Measurements from ENCODE around the gene DQX1.

DQX1 gene

DNA sequence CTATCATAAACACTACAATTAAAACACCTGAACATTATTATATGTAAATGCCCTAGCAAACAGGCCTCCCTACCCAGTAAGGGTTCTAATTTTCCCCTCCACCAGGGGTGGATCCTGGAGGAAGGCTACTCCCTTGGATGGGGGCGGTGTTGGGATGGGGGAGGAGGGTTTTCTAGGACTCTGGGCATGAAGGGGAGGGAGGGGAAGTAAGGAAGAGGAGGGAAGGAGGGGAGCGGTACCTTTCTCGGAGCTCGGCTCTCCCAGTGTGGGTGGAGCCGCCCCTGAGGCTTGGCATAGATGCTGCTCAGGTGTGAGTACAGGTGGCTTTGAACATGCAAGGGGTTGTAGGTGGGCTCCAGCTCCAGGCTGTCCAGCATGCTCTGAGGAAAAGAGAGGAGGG, 33.9 kb upstream of the DQX1 start:
- no peak for DNase-seq (ENCODE audit: insufficient read length, low spot score)
- no peak for FAIRE-seq

DNA sequence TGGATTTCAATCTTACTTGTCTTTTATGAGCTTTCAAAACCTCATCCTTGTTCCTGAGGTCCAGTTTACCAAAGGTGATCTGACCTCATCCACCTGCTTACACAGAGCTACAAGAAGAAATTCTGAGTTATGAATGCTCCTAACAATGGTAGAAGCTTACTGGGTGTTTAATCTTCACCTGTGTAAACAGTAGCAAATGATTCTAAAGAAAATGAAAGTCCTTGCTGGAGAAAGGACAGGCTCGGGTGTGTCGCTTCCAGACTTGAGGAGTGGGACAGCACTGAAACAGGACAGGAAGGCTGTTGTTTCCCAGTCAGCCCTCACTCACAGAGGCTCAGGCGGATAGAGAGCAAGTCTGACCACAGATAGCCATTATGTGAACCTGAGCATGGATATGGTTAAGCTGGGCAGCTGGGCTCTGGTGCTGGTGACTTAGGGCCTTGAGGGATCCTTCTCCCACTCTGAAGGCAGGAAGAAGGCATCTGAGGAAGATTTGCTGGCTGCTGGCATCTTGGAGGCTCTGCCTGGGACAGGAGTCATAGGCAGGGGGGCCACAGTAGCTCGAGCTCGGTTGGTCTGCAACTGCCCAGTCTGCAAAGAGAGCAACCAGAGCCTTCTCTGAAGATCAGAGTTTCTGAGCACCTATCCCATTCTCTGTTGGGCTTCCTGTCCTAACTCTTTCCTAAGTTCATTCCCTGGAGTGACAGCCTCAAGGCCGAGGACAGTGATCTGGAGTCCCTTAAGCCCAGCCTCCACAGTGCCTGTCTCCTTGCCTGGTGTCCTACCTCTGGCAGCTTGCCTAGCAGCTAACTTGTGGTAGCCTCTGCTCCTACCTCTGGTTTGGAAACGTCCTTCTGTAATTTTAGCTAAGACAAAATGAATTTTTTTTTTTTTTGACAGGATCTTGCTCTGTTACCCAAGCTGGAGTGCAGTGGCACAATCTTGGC, 32.5 kb upstream of the DQX1 start:
- FAIRE-seq, result no peak
- no peak for DNase-seq (ENCODE audit: insufficient read length, low spot score)
- TF ChIP-seq, protein P1, sequence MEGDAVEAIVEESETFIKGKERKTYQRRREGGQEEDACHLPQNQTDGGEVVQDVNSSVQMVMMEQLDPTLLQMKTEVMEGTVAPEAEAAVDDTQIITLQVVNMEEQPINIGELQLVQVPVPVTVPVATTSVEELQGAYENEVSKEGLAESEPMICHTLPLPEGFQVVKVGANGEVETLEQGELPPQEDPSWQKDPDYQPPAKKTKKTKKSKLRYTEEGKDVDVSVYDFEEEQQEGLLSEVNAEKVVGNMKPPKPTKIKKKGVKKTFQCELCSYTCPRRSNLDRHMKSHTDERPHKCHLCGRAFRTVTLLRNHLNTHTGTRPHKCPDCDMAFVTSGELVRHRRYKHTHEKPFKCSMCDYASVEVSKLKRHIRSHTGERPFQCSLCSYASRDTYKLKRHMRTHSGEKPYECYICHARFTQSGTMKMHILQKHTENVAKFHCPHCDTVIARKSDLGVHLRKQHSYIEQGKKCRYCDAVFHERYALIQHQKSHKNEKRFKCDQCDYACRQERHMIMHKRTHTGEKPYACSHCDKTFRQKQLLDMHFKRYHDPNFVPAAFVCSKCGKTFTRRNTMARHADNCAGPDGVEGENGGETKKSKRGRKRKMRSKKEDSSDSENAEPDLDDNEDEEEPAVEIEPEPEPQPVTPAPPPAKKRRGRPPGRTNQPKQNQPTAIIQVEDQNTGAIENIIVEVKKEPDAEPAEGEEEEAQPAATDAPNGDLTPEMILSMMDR (IDR thresholded peaks at IDR 0.05; ENCODE audit: insufficient read depth, missing control alignments), result no peak

More for the DNA sequence above, 33.9 kb upstream of the DQX1 start:
- TF ChIP-seq, protein P1 (IDR thresholded peaks at IDR 0.05; ENCODE audit: insufficient read depth, missing control alignments), result no peak

DNA sequence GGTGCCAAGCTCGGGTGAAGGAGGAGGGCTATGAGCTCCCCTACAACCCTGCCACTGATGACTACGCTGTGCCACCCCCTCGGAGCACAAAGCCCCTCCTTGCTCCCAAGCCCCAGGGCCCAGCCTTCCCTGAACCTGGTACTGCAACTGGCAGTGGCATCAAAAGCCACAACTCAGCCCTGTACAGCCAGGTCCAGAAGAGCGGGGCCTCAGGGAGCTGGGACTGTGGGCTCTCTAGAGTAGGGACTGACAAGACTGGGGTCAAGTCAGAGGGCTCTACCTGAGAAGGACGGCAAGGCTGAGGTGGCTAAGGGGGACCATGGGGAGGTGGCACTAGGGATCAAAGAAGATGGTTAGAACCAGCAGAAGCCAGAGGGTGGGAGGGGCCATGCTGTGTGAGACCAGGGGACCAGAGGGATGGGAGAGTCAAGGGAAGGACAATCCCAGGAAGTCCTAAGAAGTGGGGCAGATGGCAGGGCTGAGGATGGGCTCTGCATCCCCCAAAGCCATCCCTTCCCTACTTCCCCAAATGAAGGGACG, 30.9 kb upstream of the DQX1 start:
- FAIRE-seq, result no peak
- no peak for DNase-seq (ENCODE audit: insufficient read length, low spot score)
- TF ChIP-seq, protein P1 (IDR thresholded peaks at IDR 0.05; ENCODE audit: insufficient read depth, missing control alignments), result no peak

DNA sequence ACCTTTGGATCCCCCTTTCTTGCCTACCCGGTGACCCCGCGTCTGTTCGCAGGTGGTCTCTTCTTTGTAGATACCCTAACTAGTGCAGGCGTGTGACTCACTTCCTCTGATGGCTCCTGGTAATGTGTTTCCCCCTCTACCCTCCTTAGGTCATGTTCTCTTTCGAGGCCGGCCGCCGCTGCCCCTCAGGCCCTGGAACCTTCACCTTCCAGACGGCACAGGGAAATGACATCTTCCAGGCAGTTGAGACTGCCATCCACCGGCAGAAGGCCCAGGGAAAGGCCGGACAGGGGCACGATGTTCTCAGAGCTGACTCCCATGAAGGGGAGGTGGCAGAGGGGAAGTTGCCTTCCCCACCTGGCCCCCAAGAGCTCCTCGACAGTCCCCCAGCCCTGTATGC, 30.1 kb upstream of the DQX1 start:
- TF ChIP-seq, protein P1 (IDR thresholded peaks at IDR 0.05; ENCODE audit: insufficient read depth, missing control alignments), result no peak
- DNase-seq (ENCODE audit: insufficient read length, low spot score), result no peak
- FAIRE-seq, result no peak

DNA sequence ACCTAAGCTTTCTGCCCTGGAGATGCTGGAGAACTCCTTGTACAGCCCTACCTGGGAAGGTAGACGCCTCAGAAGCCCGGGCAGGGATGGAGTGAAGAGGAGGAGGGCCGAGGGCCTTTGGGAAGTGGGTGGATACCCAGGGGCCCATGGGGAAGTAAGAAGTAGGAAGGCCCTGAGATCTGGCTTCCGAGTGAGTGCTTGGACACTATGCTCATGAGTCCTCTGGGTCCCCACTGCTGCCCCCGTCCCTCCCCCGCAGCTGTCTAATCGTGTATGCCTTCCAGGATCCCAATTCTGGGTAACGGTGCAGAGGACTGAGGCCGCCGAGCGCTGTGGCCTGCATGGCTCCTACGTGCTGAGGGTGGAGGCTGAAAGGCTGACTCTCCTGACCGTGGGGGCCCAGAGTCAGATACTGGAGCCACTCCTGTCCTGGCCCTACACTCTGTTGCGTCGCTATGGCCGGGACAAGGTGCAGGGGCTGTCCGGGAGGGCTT, 29.6 kb upstream of the DQX1 start:
- no peak for DNase-seq (ENCODE audit: insufficient read length, low spot score)
- FAIRE-seq, result no peak
- TF ChIP-seq, protein P1 (IDR thresholded peaks at IDR 0.05; ENCODE audit: insufficient read depth, missing control alignments), result no peak

DNA sequence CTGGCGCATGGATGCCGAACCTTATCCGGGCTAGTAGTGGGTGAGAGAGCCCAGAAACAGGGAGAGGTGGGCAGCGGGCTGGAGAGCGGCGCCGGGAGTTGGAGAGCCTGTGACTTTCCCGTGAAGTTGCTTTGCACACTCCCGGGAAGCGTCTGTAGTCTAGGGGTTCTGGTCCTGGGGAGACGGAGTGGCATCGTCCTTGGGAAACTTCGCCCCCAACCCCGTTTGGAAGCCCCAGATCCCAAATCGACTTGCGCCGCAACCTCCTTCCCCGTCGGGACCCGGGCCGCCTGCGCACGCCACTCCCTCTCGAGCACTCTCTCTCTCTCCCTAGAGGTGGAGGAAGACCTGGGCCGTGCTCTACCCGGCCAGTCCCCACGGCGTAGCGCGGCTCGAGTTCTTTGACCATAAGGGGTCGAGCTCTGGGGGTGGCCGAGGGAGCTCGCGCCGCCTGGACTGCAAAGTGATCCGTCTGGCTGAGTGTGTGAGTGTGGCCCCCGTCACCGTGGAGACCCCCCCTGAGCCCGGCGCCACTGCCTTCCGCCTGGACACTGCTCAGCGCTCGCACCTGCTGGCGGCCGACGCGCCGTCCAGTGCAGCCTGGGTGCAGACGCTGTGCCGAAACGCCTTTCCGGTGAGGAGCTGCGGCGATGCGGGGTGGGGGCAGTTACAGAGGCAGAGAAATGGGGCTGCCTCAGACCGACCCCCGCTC, 28.9 kb upstream of the DQX1 start:
- TF ChIP-seq, protein P1 (IDR thresholded peaks at IDR 0.05; ENCODE audit: insufficient read depth, missing control alignments), result no peak
- DNase-seq (ENCODE audit: insufficient read length, low spot score) (no peak), FAIRE-seq (no peak)
